Fibroblast of the aortic adventitia (primary cell): Measurements from ENCODE around the gene BEGAIN. TPM values are rescaled to one million over a fixed set of nuclear protein-coding genes. Genes with fewer than 3 reads are reported as not detected.
A peak's percentile ranks its signal among the peaks of the same experiment; 100 is the strongest.

Experiments used
- DNase-seq: peaks from one replicate; pipeline ENCODE4 v3.0.0-alpha.2; 2010; ENCODE audit warnings: low read depth
- H3K4me3 ChIP-seq: 2 replicates; pipeline ENCODE4 v1.5.1; 2011; ENCODE audit warnings: low read depth, mild to moderate bottlenecking, control low read depth, low read length, moderate library complexity
- CTCF ChIP-seq: IDR thresholded peaks from 2 replicates; pipeline ENCODE4 v1.5.1; 2011; ENCODE audit warnings: mild to moderate bottlenecking, low read length, control low read depth, inconsistent platforms; ENCODE audit not compliant: insufficient read depth
- total RNA-seq: library from RNA; depleted of rRNA; stranded (reverse); fragments of >200 nt; gene quantifications from 2 replicates; pipeline ENCODE4 v1.2.3, GENCODE V29; 2012; ENCODE audit warnings: low replicate concordance

Gene BEGAIN
- total RNA-seq, 1 donor: 0.18 TPM

DNA sequence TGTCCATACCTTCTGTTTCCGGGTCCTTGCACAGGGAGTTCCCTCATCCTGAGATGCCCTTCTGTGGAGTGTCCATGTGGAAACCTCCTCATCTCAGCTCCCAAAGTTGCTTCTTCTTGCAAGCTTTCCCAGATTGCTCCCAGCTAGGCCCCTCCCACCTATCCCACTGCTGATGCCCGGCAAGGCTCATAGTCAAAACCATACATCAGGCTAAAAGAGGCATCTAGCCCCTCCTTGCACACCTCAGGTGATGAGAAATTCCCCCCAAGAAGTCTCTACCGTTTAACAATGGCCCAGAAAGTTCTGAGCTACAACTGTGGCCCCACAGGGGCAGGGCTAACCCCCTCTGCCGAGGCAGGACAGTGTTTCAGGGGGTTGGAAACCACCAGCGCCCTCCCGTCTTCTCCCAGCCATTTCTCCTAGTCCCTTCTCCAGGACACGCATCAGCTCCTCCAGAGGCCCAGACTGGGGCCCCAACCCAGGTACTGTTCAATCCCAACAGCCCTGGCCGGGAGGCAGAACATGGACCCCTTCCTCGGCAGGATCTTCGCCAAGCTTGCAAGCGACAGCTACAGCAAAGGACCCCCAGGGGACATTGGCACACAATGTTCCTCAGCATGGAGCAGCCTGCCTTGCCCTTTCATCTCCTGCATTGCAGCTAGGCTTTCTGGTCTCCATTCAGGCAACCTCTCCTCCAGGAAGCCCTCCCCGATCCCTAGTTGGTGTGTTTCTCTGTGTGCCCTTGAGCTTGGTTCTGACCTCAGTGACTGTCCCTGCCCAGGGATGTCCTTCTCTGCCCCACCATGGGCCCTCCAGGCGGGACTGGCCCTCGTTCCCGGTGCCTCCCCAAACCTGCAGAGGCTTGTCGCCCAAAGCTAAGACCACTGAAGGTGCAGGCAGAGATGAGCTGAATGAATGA is 4.5 kb upstream of the BEGAIN start:
- TF ChIP-seq CTCF: no peak
- DNase-seq: no peak
- no peak overlapping the region for H3K4me3 ChIP-seq

DNA sequence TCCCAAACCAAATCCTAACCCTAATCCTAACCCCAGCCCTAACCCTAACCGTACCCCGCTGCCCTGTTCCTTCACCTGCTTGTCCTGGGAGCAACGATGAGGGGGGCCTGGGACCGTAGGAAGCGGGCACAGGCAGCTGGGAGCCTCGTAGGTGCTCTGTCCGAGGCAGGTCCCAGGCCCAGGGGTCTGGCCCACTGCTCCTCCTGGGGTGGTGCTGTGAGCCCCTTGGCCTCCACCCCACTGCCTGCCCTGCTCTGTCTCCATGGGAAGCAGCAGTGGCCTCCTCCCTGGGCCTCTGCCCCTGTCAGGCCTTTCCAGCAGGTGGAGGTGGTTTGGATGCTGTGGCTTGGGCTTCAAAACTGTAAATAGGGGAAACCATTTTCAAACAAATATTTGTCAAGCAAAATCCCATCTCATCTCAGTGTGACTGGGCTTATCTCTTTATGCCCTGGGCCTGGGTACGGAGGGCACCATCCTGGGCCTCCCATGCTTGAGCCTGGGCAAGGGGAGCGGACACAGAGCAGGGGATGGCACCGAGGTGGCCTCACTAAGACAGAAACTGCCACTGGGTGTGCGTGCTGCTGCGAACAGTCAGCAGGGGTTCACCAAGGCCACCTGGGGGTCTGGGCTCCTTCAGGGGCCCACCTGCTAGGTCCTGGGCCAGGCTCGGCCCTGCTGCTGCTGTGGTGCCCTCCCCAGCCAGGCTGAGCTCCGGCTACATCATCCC is 3.7 kb upstream of the BEGAIN start:
- no peak overlapping the region for H3K4me3 ChIP-seq
- DNase-seq: no peak
- TF ChIP-seq CTCF: no peak

DNA sequence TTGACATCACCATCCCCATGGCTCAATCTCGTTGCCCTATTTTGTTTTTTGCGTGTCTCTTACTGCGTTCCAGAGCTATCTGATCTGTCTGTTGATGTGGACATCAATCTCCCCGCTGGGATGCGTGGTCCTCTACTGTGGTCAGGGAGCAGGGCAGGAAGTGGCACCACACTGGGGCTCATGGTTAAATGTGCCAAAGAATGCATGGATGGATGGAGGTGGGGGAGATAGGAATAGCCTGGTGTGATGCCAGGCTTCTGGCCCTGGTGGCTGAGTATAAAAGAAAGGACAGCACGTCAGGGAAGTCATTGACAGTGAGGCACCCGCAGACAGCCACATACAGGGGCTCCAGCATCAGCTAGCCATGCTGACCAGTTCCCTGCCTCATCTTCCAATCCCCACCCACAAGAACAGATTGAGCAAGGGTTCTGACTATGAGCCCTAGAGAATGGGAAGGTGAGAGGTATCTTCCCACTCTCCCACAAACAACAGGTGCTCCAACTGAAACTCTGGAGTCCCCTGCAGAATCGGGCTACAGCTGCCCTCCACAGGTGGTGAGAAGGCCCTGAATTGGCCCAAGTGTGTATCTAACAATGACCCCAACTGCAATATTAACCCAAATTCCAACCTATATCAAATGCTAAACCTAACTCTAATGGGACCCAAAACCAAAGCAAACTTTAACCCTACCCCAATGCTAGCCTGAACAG is 2.7 kb upstream of the BEGAIN start:
- H3K4me3 ChIP-seq: no peak overlapping the region
- TF ChIP-seq CTCF: no peak
- no peak for DNase-seq

- TF ChIP-seq CTCF: no peak
- no peak for DNase-seq
- no peak overlapping the region for H3K4me3 ChIP-seq
Observed at GRCh38 chr14:100589071-100589759, 2.0 kb upstream of the BEGAIN start.

GRCh38 chr14:100588671-100589070 is 1.5 kb upstream of the BEGAIN start:
- H3K4me3 ChIP-seq: no peak overlapping the region
- no peak for TF ChIP-seq CTCF
- no peak for DNase-seq

- TF ChIP-seq CTCF: no peak
- H3K4me3 ChIP-seq: no peak overlapping the region
- DNase-seq: peak; percentile 17
Observed at GRCh38 chr14:100587763-100588411, 670 bp upstream of the BEGAIN start.
